Breast epithelium (tissue), 4 donors: ENCODE results near the gene TTC7B. TPM values are rescaled to one million over a fixed set of nuclear protein-coding genes. Genes with fewer than 3 reads are reported as not detected.

Experiments used
- DNase-seq, 2 donors: peaks; one replicate each; pipeline ENCODE4 v3.0.0-alpha.2; 2019; ENCODE audit warnings: low spot score in 2 of 2
- H3K27ac ChIP-seq, 2 donors: fragments of 200-600 bp; sonication (generic) in 1 of 2; one replicate each; pipeline ENCODE4 v1.5.1; 2016 to 2019; ENCODE audit warnings: mild to moderate bottlenecking in 1 of 2
- H3K27me3 ChIP-seq, 2 donors: fragments of 200-600 bp; sonication (generic) in 1 of 2; one replicate each; pipeline versions ENCODE4 v1.5.1 to v1.6.0; 2017 to 2019; ENCODE audit warnings: control low read depth in 1 of 2, mild to moderate bottlenecking in 1 of 2
- H3K36me3 ChIP-seq: fragments of 200-600 bp; one replicate; pipeline ENCODE4 v1.5.1; 2019
- H3K4me1 ChIP-seq, 2 donors: fragments of 200-600 bp; sonication (generic); one replicate each; pipeline ENCODE4 v1.5.1; 2016 to 2019; ENCODE audit warnings: control low read depth in 1 of 2
- H3K4me3 ChIP-seq, 3 donors: fragments of 200-600 bp; sonication (generic); 1 replicate in 2 of 3; 2 replicates in 1 of 3; pipeline ENCODE4 v1.5.1; 2016 to 2019; ENCODE audit warnings: mild to moderate bottlenecking in 3 of 3, moderate library complexity in 2 of 3
- H3K9me3 ChIP-seq, 2 donors: fragments of 200-600 bp; sonication (generic) in 1 of 2; one replicate each; pipeline ENCODE4 v1.5.1; 2016 to 2019; ENCODE audit warnings: control low read depth in 1 of 2
- CTCF ChIP-seq, 3 donors: fragments of 450-650 bp; IDR thresholded peaks; one replicate each; pipeline ENCODE4 v1.5.1; 2016 to 2017; ENCODE audit warnings: antibody characterized with exemption in 3 of 3, mild to moderate bottlenecking in 3 of 3, moderate library complexity in 3 of 3
- POLR2A ChIP-seq: fragments of 450-650 bp; IDR thresholded peaks from one replicate; pipeline ENCODE4 v1.6.1; 2016; ENCODE audit warnings: antibody characterized with exemption, mild to moderate bottlenecking, moderate library complexity
- POLR2AphosphoS5 ChIP-seq, 3 donors: sonication (generic); formaldehyde crosslinking; IDR thresholded peaks; one replicate each; pipeline ENCODE4 v1.6.1; 2017; ENCODE audit warnings: antibody characterized with exemption in 3 of 3
- intact Hi-C: fragments of 100-400 bp; cut with DNase I; formaldehyde crosslinking; loops from one replicate; pipeline ENCODE4 v1.15.1; 2023; ENCODE audit warnings: low total_unique reads
- total RNA-seq, 3 donors: library from RNA; depleted of rRNA; stranded (reverse); fragments of >200 nt; gene quantifications; one replicate each; pipeline ENCODE4 v1.1.0, GENCODE V29; 2016

The TTC7B gene
- total RNA-seq, 3 donors from 2014 or later, result 14.0 to 29.1 (median 22.0) TPM

GRCh38 chr14:90608281-90608680 is 207.9 kb downstream of the TTC7B start:
- Histone ChIP-seq H3K27ac (no peak overlapping the region), H3K4me3 (no peak overlapping the region), H3K36me3 (no peaks in the 10 kb centered on the region), H3K4me1 (no peaks in the 10 kb centered on the region), H3K27me3 (no peaks in the 10 kb centered on the region), H3K9me3 (no peaks in the 10 kb centered on the region)
- intact Hi-C loops, result no loop called here
- TF ChIP-seq CTCF (IDR thresholded peaks at IDR 0.05), result no peak
- TF ChIP-seq POLR2AphosphoS5 (IDR thresholded peaks at IDR 0.05), result no peak
- no peak for TF ChIP-seq POLR2A
- no peak for DNase-seq

GRCh38 chr14:90607141-90607540 is 209.1 kb downstream of the TTC7B start:
- H3K27ac ChIP-seq, result no peak overlapping the region
- H3K36me3 ChIP-seq, result no peaks in the 10 kb centered on the region
- intact Hi-C loops, result no loop called here
- no peak for TF ChIP-seq POLR2AphosphoS5 (IDR thresholded peaks at IDR 0.05)
- TF ChIP-seq POLR2A, result no peak
- no peak for TF ChIP-seq CTCF (IDR thresholded peaks at IDR 0.05)
- H3K4me1 ChIP-seq, result no peaks in the 10 kb centered on the region
- no peak overlapping the region for H3K4me3 ChIP-seq
- no peaks in the 10 kb centered on the region for H3K9me3 ChIP-seq
- no peaks in the 10 kb centered on the region for H3K27me3 ChIP-seq
- no peak for DNase-seq

- Histone ChIP-seq H3K27me3 (no peaks in the 10 kb centered on the region), H3K27ac (no peak overlapping the region), H3K4me3 (no peak overlapping the region), H3K36me3 (no peaks in the 10 kb centered on the region), H3K9me3 (no peaks in the 10 kb centered on the region), H3K4me1 (no peaks in the 10 kb centered on the region)
- DNase-seq, result no peak
- TF ChIP-seq POLR2AphosphoS5 (IDR thresholded peaks at IDR 0.05) (no peak), CTCF (IDR thresholded peaks at IDR 0.05) (no peak), POLR2A (no peak)
- intact Hi-C loops, result no loop called here
Measured at GRCh38 chr14:90606434-90606833, 209.8 kb downstream of the TTC7B start.

- intact Hi-C loops, result no loop called here
- DNase-seq, result no peak
- TF ChIP-seq CTCF (IDR thresholded peaks at IDR 0.05) (no peak), POLR2A (no peak), POLR2AphosphoS5 (IDR thresholded peaks at IDR 0.05) (no peak)
Measured at GRCh38 chr14:90605430-90605829, 210.8 kb downstream of the TTC7B start.

GRCh38 chr14:90604356-90604755 is 211.9 kb downstream of the TTC7B start:
- Histone ChIP-seq H3K9me3 (no peaks in the 10 kb centered on the region), H3K4me1 (no peaks in the 10 kb centered on the region), H3K36me3 (no peaks in the 10 kb centered on the region), H3K4me3 (no peak overlapping the region), H3K27me3 (no peaks in the 10 kb centered on the region), H3K27ac (no peak overlapping the region)
- DNase-seq, result no peak
- no peak for TF ChIP-seq CTCF (IDR thresholded peaks at IDR 0.05)
- intact Hi-C loops, result no loop called here

More at GRCh38 chr14:90605430-90605829, 210.8 kb downstream of the TTC7B start:
- Histone ChIP-seq H3K4me1 (no peaks in the 10 kb centered on the region), H3K27me3 (no peaks in the 10 kb centered on the region), H3K9me3 (no peaks in the 10 kb centered on the region), H3K27ac (no peak overlapping the region), H3K36me3 (no peaks in the 10 kb centered on the region), H3K4me3 (no peak overlapping the region)
